Lower leg skin (tissue), 4 donors: ENCODE measurements around the gene DRC3. TPM values are rescaled to one million over a fixed set of nuclear protein-coding genes. Genes with fewer than 3 reads are reported as not detected.

ENCODE experiments used
- DNase-seq, 2 donors: peaks; one replicate each; pipeline ENCODE4 v3.0.0-alpha.2; 2019; ENCODE audit warnings: low spot score in 2 of 2
- H3K4me3 ChIP-seq: fragments of 200-600 bp; sonication (generic); 2 replicates; pipeline ENCODE4 v1.5.1; 2017; ENCODE audit warnings: mild to moderate bottlenecking, low read depth; ENCODE audit not compliant: poor library complexity, severe bottlenecking
- CTCF ChIP-seq, 3 donors: fragments of 450-650 bp; IDR thresholded peaks; one replicate each; pipeline ENCODE4 v1.5.1; 2016; ENCODE audit warnings: antibody characterized with exemption in 3 of 3, mild to moderate bottlenecking in 3 of 3, moderate library complexity in 2 of 3
- POLR2A ChIP-seq, 2 donors: fragments of 450-650 bp; IDR thresholded peaks; one replicate each; pipeline ENCODE4 v1.6.1; 2016 to 2017; ENCODE audit warnings: antibody characterized with exemption in 2 of 2, mild to moderate bottlenecking in 1 of 2, moderate library complexity in 1 of 2
- WGBS, 2 donors: methylation state at CpG; one replicate each; pipeline ENCODE4 v1.1.5; 2018; 5-methylcytosine and 5-hydroxymethylcytosine counted together
- intact Hi-C: fragments of 100-400 bp; cut with DNase I; formaldehyde crosslinking; loops from one replicate; pipeline ENCODE4 v1.15.0; 2023; ENCODE audit warnings: low total_unique reads
- total RNA-seq, 4 donors: library from RNA; depleted of rRNA; stranded (reverse); fragments of >200 nt; gene quantifications; one replicate each; pipeline ENCODE4 v1.1.0, GENCODE V29; 2016

The DRC3 gene
- total RNA-seq, 4 donors from 2014 or later: 0.93 to 6.4 (median 4.0) TPM

GRCh38 chr17:18000030-18000408, 27.4 kb downstream of the DRC3 start:
- TF ChIP-seq CTCF (IDR thresholded peaks at IDR 0.05): no peak
- TF ChIP-seq POLR2A (IDR thresholded peaks at IDR 0.05): no peak
- 79 to 81% methylated on average over 8 of the region's 8 CpGs for WGBS, 2 donors

GRCh38 chr17:18002171-18002570, 29.5 kb downstream of the DRC3 start:
- WGBS, 2 donors: 79 to 89% methylated on average over 2 of the region's 2 CpGs
- DNase-seq: no peak
- intact Hi-C loops: no loop called here
- TF ChIP-seq POLR2A (IDR thresholded peaks at IDR 0.05) (no peak), CTCF (IDR thresholded peaks at IDR 0.05) (no peak)
- H3K4me3 ChIP-seq: no peak overlapping the region

More at GRCh38 chr17:18000030-18000408, 27.4 kb downstream of the DRC3 start:
- no peak for DNase-seq
- H3K4me3 ChIP-seq: no peak overlapping the region
- intact Hi-C loops: no loop called here

GRCh38 chr17:18004345-18004744, 31.7 kb downstream of the DRC3 start:
- intact Hi-C loops: no loop called here
- H3K4me3 ChIP-seq: no peak overlapping the region
- no peak for DNase-seq
- TF ChIP-seq POLR2A (IDR thresholded peaks at IDR 0.05) (no peak), CTCF (IDR thresholded peaks at IDR 0.05) (no peak)
- 65 to 77% methylated on average over 9 of the region's 9 CpGs for WGBS, 2 donors

- intact Hi-C loops: no loop called here
- TF ChIP-seq POLR2A (IDR thresholded peaks at IDR 0.05) (no peak), CTCF (IDR thresholded peaks at IDR 0.05) (no peak)
- no peak overlapping the region for H3K4me3 ChIP-seq
- no peak for DNase-seq
- WGBS, 2 donors: 77 to 90% methylated on average over 9 of the region's 9 CpGs
Observed at GRCh38 chr17:18004884-18005305, 32.2 kb downstream of the DRC3 start.

- WGBS, 2 donors: 66 to 69% methylated on average over 3 of the region's 3 CpGs
- intact Hi-C loops: no loop called here
- no peak for DNase-seq
- H3K4me3 ChIP-seq: no peak overlapping the region
- TF ChIP-seq POLR2A (IDR thresholded peaks at IDR 0.05): no peak
- TF ChIP-seq CTCF (IDR thresholded peaks at IDR 0.05): no peak
Observed at GRCh38 chr17:18005496-18005895, 32.8 kb downstream of the DRC3 start.

- 58 to 61% methylated on average over 29 to 31 of the region's 31 CpGs for WGBS, 2 donors
- DNase-seq: no peak
- H3K4me3 ChIP-seq: no peak overlapping the region
- intact Hi-C loops: no loop called here
- no peak for TF ChIP-seq CTCF (IDR thresholded peaks at IDR 0.05)
Observed at GRCh38 chr17:18006495-18007239, 34.0 kb downstream of the DRC3 start.
